NCI-H146 treated with DMSO at 0.1 percent for 48 hours (cell line): ENCODE data around the gene PAEP.

Experiments used
- DNase-seq: peaks from one replicate; lab custom pipeline; 2025; ENCODE audit not compliant: unreplicated experiment; lab: John Stamatoyannopoulos, UW

The PAEP gene

GRCh38 chr9:135574943-135575342, 13.4 kb downstream of the PAEP start:
- DNase-seq = no peak

- DNase-seq = no peak
These were observed 14.6 kb downstream of the PAEP start for GRCh38 chr9:135575995-135576631.

GRCh38 chr9:135577256-135577655, 15.7 kb downstream of the PAEP start:
- no peak for DNase-seq

GRCh38 chr9:135579356-135579755, 17.8 kb downstream of the PAEP start:
- DNase-seq = no peak

GRCh38 chr9:135579889-135580660, 18.5 kb downstream of the PAEP start:
- no peak for DNase-seq

GRCh38 chr9:135580664-135581380, 19.3 kb downstream of the PAEP start:
- DNase-seq = no peak

- no peak for DNase-seq
These were observed 20.3 kb downstream of the PAEP start for GRCh38 chr9:135581636-135582426.

GRCh38 chr9:135582541-135582940, 21.0 kb downstream of the PAEP start:
- no peak for DNase-seq

GRCh38 chr9:135582966-135583687, 21.6 kb downstream of the PAEP start:
- no peak for DNase-seq

- no peak for DNase-seq
These were observed 22.1 kb downstream of the PAEP start for GRCh38 chr9:135583688-135584011.

GRCh38 chr9:135584371-135584770, 22.8 kb downstream of the PAEP start:
- no peak for DNase-seq

GRCh38 chr9:135584934-135585333, 23.4 kb downstream of the PAEP start:
- DNase-seq = no peak

- DNase-seq = no peak
These were observed 25.1 kb downstream of the PAEP start for GRCh38 chr9:135586601-135587109.

- no peak for DNase-seq
These were observed 26.1 kb downstream of the PAEP start for GRCh38 chr9:135587658-135588057.

- no peak for DNase-seq
These were observed 26.8 kb downstream of the PAEP start for GRCh38 chr9:135588371-135588770.

GRCh38 chr9:135588886-135589595, 27.5 kb downstream of the PAEP start:
- DNase-seq = no peak

GRCh38 chr9:135589596-135590485, 28.3 kb downstream of the PAEP start:
- DNase-seq = no peak

- no peak for DNase-seq
These were observed 29.0 kb downstream of the PAEP start for GRCh38 chr9:135590486-135591079.
